Kidney (tissue), 14 donors: ENCODE data around the gene PDCD2L. TPM values are rescaled to one million over a fixed set of nuclear protein-coding genes. Genes with fewer than 3 reads are reported as not detected.
A peak's percentile ranks its signal among the peaks of the same experiment; 100 is the strongest.

Experiments used
- DNase-seq, 5 donors: peaks; one replicate each; pipeline ENCODE4 v3.0.0-alpha.2; 2013 to 2020
- FAIRE-seq: peaks from 2 replicates; lab custom pipeline; 2012; peaks lifted over from hg19 to GRCh38; lab: Jason Lieb, UNC
- H3K27ac ChIP-seq, 2 donors: one replicate each; pipeline ENCODE4 v1.7.0; 2013; ENCODE audit warnings: low read depth in 2 of 2, low read length in 2 of 2, inconsistent platforms in 1 of 2
- H3K27me3 ChIP-seq: one replicate; pipeline ENCODE4 v1.7.1; 2013; ENCODE audit warnings: low read length, inconsistent platforms; ENCODE audit not compliant: control insufficient read depth, insufficient read depth
- H3K36me3 ChIP-seq, 3 donors: one replicate each; pipeline versions ENCODE4 v1.7.0 to v1.7.1; 2013; ENCODE audit warnings: low read length in 3 of 3, control low read depth in 1 of 3, inconsistent platforms in 1 of 3; ENCODE audit not compliant: insufficient read depth in 3 of 3, control insufficient read depth in 2 of 3
- H3K4me1 ChIP-seq, 3 donors: one replicate each; pipeline versions ENCODE4 v1.7.0 to v1.7.1; 2013; ENCODE audit warnings: low read length in 3 of 3, inconsistent platforms in 1 of 3, low read depth in 1 of 3; ENCODE audit not compliant: control insufficient read depth in 2 of 3, insufficient read depth in 2 of 3
- H3K4me3 ChIP-seq, 3 donors: one replicate each; pipeline versions ENCODE4 v1.7.0 to v1.8.1; 2013; ENCODE audit warnings: low read length in 3 of 3, control low read depth in 1 of 3, inconsistent platforms in 1 of 3
- H3K9ac ChIP-seq, 3 donors: one replicate each; pipeline versions ENCODE4 v1.7.0 to v1.7.1; 2013; ENCODE audit warnings: low read length in 3 of 3, control low read depth in 1 of 3, inconsistent platforms in 1 of 3
- H3K9me3 ChIP-seq, 3 donors: one replicate each; pipeline versions ENCODE4 v1.7.0 to v1.7.1; 2013; ENCODE audit warnings: low read length in 3 of 3, control low read depth in 1 of 3, inconsistent platforms in 1 of 3; ENCODE audit not compliant: control insufficient read depth in 2 of 3, insufficient read depth in 1 of 3
- CTCF ChIP-seq: IDR thresholded peaks from 3 replicates; pipeline ENCODE4 v1.5.1; 2012; ENCODE audit warnings: mild to moderate bottlenecking, moderate library complexity, borderline replicate concordance; ENCODE audit not compliant: insufficient read depth; ENCODE audit errors: extremely low read depth
- intact Hi-C: fragments of 100-400 bp; cut with DNase I; formaldehyde crosslinking; loops from one replicate; pipeline ENCODE4 v1.11.1; 2022
- polyA plus RNA-seq: library from polyadenylated mRNA; stranded (reverse); fragments of 350-450 nt; fragmentation: Illumina TruSeq; extraction: RNeasy Lipid Tissue Mini Kit (QIAGEN cat#74804); gene quantifications from one replicate; pipeline ENCODE4 v1.2.3, GENCODE V29; 2014; ENCODE audit warnings: low read depth, low replicate concordance; ENCODE audit not compliant: insufficient read depth
- total RNA-seq: library from RNA; stranded (reverse); fragmentation: NEBNext Ultra II Directional; extraction: Animal tissue kit (Norgen Biotek cat#: 25700); gene quantifications from one replicate; pipeline ENCODE4 v1.2.1, GENCODE V29; 2021
- donor health status: control.
- donor health status: control.
- donor health status: control.
- donor health status: control.
- donor health status: control.
- donor health status: DM: yes; HTN: yes; CAD: no.
- donor health status: Normal renal cell carcinoma (clear cell type).

PDCD2L gene
- total and polyA plus RNA-seq, 2 donors from 2014 or later: 5.5 to 6.7 TPM

DNA sequence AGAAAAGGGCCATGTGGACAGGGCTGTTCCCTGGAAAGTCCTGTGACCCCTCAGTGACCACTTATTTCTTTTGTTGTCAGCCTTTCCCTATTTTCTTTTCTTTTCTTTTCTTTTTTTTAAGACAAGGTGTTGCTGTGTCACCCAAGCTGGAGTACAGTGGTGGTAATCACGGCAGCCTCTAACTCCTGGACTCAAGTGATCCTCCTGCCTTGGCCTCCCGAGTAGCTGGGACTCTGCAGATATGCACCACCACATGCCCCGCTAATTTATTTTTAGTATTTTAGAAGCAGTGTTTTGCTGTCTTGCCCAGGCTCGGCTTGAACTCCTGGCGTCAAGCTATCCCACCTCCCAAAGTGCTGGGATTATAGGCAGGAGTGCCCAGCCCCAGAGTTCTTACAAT, 40.3 kb upstream of the PDCD2L start:
- TF ChIP-seq CTCF: no peak
- H3K36me3 ChIP-seq: peaks cover 0 to 17% (median 10%) of the 10 kb centered on the region in 3 donors
- no peaks in the 10 kb centered on the region for H3K9me3 ChIP-seq
- peaks cover 0 to 24% (median 4%) of the 10 kb centered on the region in 3 donors for H3K4me1 ChIP-seq
- no peak overlapping the region for H3K4me3 ChIP-seq
- FAIRE-seq (no peak), DNase-seq (no peak)
- peak overlapping the region in 1 of 3 donors; percentile 61 for H3K9ac ChIP-seq
- no peaks in the 10 kb centered on the region for H3K27me3 ChIP-seq
- intact Hi-C loops: no loop called here
- H3K27ac ChIP-seq: no peak overlapping the region

DNA sequence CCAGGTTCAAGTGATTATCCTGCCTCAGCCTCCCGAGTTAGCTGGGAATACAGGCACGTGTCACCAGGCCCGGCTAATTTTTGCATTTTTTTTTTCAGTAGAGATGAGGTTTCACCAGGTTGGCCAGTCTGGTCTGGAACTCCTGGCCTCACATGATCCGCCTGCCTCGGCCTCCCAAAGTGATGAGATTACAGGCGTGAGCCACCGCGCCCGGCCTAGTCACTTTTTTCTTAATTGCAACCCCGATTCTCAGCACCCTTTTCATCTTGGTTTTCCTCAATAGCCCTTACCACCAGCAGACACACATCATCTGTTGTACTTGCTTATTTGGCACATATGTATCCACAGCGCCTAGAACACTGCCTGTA, 39.8 kb upstream of the PDCD2L start:
- H3K4me3 ChIP-seq: peak overlapping the region; percentile 36 to 72 (median 66)
- no peaks in the 10 kb centered on the region for H3K27me3 ChIP-seq
- peaks cover 0 to 17% (median 10%) of the 10 kb centered on the region in 3 donors for H3K36me3 ChIP-seq
- H3K9ac ChIP-seq: peak overlapping the region in 2 of 3 donors; percentile 22 to 61
- intact Hi-C loops: no loop called here
- no peak for TF ChIP-seq CTCF
- peaks cover 0 to 24% (median 4%) of the 10 kb centered on the region in 3 donors for H3K4me1 ChIP-seq
- peak overlapping the region; percentile 51 to 71 for H3K27ac ChIP-seq
- DNase-seq (no peak), FAIRE-seq (no peak)
- no peaks in the 10 kb centered on the region for H3K9me3 ChIP-seq

- Histone ChIP-seq H3K36me3 (peaks cover 2 to 19% (median 11%) of the 10 kb centered on the region in 3 donors), H3K27me3 (no peaks in the 10 kb centered on the region), H3K4me1 (peaks cover 0 to 22% (median 4%) of the 10 kb centered on the region in 3 donors), H3K27ac (peak within 1 kb of the TSS; percentile 71 to 73), H3K9ac (peak within 1 kb of the TSS; percentile 22 to 82 (median 52)), H3K9me3 (no peaks in the 10 kb centered on the region), H3K4me3 (peak within 1 kb of the TSS; percentile 72 to 89 (median 78))
- FAIRE-seq (no peak), DNase-seq (peak; percentile 70 to 86 (median 75))
- intact Hi-C loops: no loop called here
- TF ChIP-seq CTCF: no peak
Measured at GRCh38 chr19:34364830-34365462, 39.3 kb upstream of the PDCD2L start, which contains the start of gene GPI. Gene GPI, plus strand, starts transcription at chr19:34365196. Its CDS starts 71 bp downstream, at chr19:34365267.
